Left lung (tissue), 10 donors: ENCODE data around the gene JARID2. TPM values are rescaled to one million over a fixed set of nuclear protein-coding genes. Genes with fewer than 3 reads are reported as not detected.
A peak's percentile ranks its signal among the peaks of the same experiment; 100 is the strongest.

Experiments used
- ATAC-seq: fragments of 200-7000 bp; cut with Tn5 transposase; one replicate; pipeline ENCODE4 v1.9.1; 2020; ENCODE audit warnings: moderate library complexity
- DNase-seq, 4 donors: peaks; one replicate each; pipeline ENCODE4 v3.0.0-alpha.2; 2013 to 2020
- H3K27ac ChIP-seq, 2 donors: fragments of 200-600 bp; sonication (generic) in 1 of 2; one replicate each; pipeline versions ENCODE4 v1.5.0 to v1.8.0; 2020 to 2021
- H3K27me3 ChIP-seq, 2 donors: fragments of 200-600 bp; sonication (generic) in 1 of 2; one replicate each; pipeline versions ENCODE4 v1.5.0 to v1.8.0; 2020 to 2021
- H3K36me3 ChIP-seq, 2 donors: fragments of 200-600 bp; sonication (generic) in 1 of 2; one replicate each; pipeline versions ENCODE4 v1.5.0 to v1.8.0; 2020 to 2021
- H3K4me1 ChIP-seq, 2 donors: fragments of 200-600 bp; one replicate each; pipeline ENCODE4 v1.8.0; 2021
- H3K4me3 ChIP-seq, 2 donors: fragments of 200-600 bp; sonication (generic) in 1 of 2; one replicate each; pipeline versions ENCODE4 v1.5.0 to v1.8.0; 2020 to 2021; ENCODE audit warnings: mild to moderate bottlenecking in 1 of 2
- H3K9me3 ChIP-seq, 2 donors: fragments of 200-600 bp; sonication (generic) in 1 of 2; one replicate each; pipeline versions ENCODE4 v1.5.0 to v1.8.0; 2020 to 2021
- CTCF ChIP-seq, 2 donors: fragments of 200-600 bp; sonication (generic) in 1 of 2; IDR thresholded peaks; one replicate each; pipeline versions ENCODE4 v1.5.0 to v1.8.0; 2021; ENCODE audit warnings: antibody characterized with exemption in 2 of 2
- intact Hi-C, 2 donors: fragments of 100-400 bp; cut with DNase I; formaldehyde crosslinking; loops; one replicate each; pipeline versions ENCODE4 v1.11.2 to v1.14.2; 2022
- polyA plus RNA-seq, 6 donors: library from polyadenylated mRNA; unstranded; fragments of 120-200 nt; gene quantifications; one replicate each; pipeline ENCODE4 v1.2.1, GENCODE V29; 2013; ENCODE audit not compliant: insufficient read length in 6 of 6
- total RNA-seq, 2 donors: library from RNA; stranded (reverse); fragmentation: NEBNext Ultra II Directional; extraction: Animal tissue kit (Norgen Biotek cat#: 25700); gene quantifications; one replicate each; pipeline ENCODE4 v1.2.1, GENCODE V29; 2021
- donor health status: DM: no; HTN: yes; CAD: no.
- donor health status: DM: no; HTN: no; CAD: no.

JARID2 gene
- total and polyA plus RNA-seq, 8 donors, result 10.2 to 19.4 (median 17.8) TPM

- no peak for ATAC-seq
- Histone ChIP-seq H3K4me3 (no peak overlapping the region), H3K36me3 (no peaks in the 10 kb centered on the region), H3K27ac (no peak overlapping the region), H3K27me3 (no peaks in the 10 kb centered on the region), H3K9me3 (no peaks in the 10 kb centered on the region), H3K4me1 (peaks cover 9 to 47% of the 10 kb centered on the region in 2 donors)
- intact Hi-C loops, result no loop called here
- no peak for DNase-seq
- TF ChIP-seq CTCF (IDR thresholded peaks at IDR 0.05), result no peak
These were observed 102.7 kb downstream of the JARID2 start for GRCh38 chr6:15348528-15348927.

- Histone ChIP-seq H3K27me3 (no peaks in the 10 kb centered on the region), H3K27ac (no peak overlapping the region), H3K36me3 (no peaks in the 10 kb centered on the region), H3K4me1 (peaks cover 6 to 47% of the 10 kb centered on the region in 2 donors), H3K4me3 (no peak overlapping the region), H3K9me3 (no peaks in the 10 kb centered on the region)
- no peak for TF ChIP-seq CTCF (IDR thresholded peaks at IDR 0.05)
- intact Hi-C loops, result no loop called here
- no peak for DNase-seq
- no peak for ATAC-seq
These were observed 103.5 kb downstream of the JARID2 start for GRCh38 chr6:15349379-15349778.

GRCh38 chr6:15350386-15351083, 104.7 kb downstream of the JARID2 start:
- intact Hi-C loops, result no loop called here
- Histone ChIP-seq H3K4me3 (no peak overlapping the region), H3K27ac (no peak overlapping the region), H3K36me3 (no peaks in the 10 kb centered on the region), H3K27me3 (no peaks in the 10 kb centered on the region), H3K4me1 (peaks cover 4 to 48% of the 10 kb centered on the region in 2 donors), H3K9me3 (no peaks in the 10 kb centered on the region)
- ATAC-seq, result no peak
- DNase-seq, result no peak
- TF ChIP-seq CTCF (IDR thresholded peaks at IDR 0.05), result no peak

GRCh38 chr6:15351631-15352030, 105.8 kb downstream of the JARID2 start:
- no peak for DNase-seq
- H3K36me3 ChIP-seq, result no peaks in the 10 kb centered on the region
- intact Hi-C loops, result no loop called here
- peak; percentile 88 for ATAC-seq
- H3K27me3 ChIP-seq, result no peaks in the 10 kb centered on the region
- no peaks in the 10 kb centered on the region for H3K9me3 ChIP-seq
- no peak overlapping the region for H3K27ac ChIP-seq
- no peak overlapping the region for H3K4me3 ChIP-seq
- no peak for TF ChIP-seq CTCF (IDR thresholded peaks at IDR 0.05)
- H3K4me1 ChIP-seq, result peaks cover 4 to 58% of the 10 kb centered on the region in 2 donors

GRCh38 chr6:15352220-15352619, 106.4 kb downstream of the JARID2 start:
- peak; percentile 21 for ATAC-seq
- DNase-seq, result no peak
- H3K27me3 ChIP-seq, result no peaks in the 10 kb centered on the region
- TF ChIP-seq CTCF (IDR thresholded peaks at IDR 0.05), result no peak
- H3K9me3 ChIP-seq, result no peaks in the 10 kb centered on the region
- intact Hi-C loops, result no loop called here
- no peak overlapping the region for H3K4me3 ChIP-seq
- H3K4me1 ChIP-seq, result peaks cover 4 to 64% of the 10 kb centered on the region in 2 donors
- H3K27ac ChIP-seq, result no peak overlapping the region
- no peaks in the 10 kb centered on the region for H3K36me3 ChIP-seq
